ENCODE measurements around the gene REXO5. TPM values are rescaled to one million over a fixed set of nuclear protein-coding genes. Genes with fewer than 3 reads are reported as not detected.

Gene REXO5
- total and polyA plus RNA-seq, 2 of the 13 experiments (the other 11 are each of a cell fraction or from before 2014, with no cell fraction given), result 5.9 to 13.1 TPM

GRCh38 chr16:20763461-20764232 is 42.7 kb upstream of the REXO5 start, which contains the start of gene ACSM3 (continued):
- TF ChIP-seq ARID4A (CRISPR knock-in tag; IDR thresholded peaks at IDR 0.05; ENCODE audit: borderline replicate concordance) (peak; percentile 61; the same call in 1 of the 2 replicates), IRF1 (CRISPR knock-in tag; IDR thresholded peaks at IDR 0.05; ENCODE audit: low read depth) (no peak), ZNF580 (CRISPR knock-in tag; IDR thresholded peaks at IDR 0.05; ENCODE audit: borderline replicate concordance, low read depth) (no peak), HNF1B (CRISPR knock-in tag; IDR thresholded peaks at IDR 0.05) (peak; percentile 87), SKIL (CRISPR knock-in tag; IDR thresholded peaks at IDR 0.05; ENCODE audit: borderline replicate concordance) (no peak), JUN (CRISPR knock-in tag; IDR thresholded peaks at IDR 0.05) (no peak), NFYC (CRISPR knock-in tag; IDR thresholded peaks at IDR 0.05) (peak; percentile 60), ZNF879 (CRISPR knock-in tag; IDR thresholded peaks at IDR 0.05) (no peak), ZNF24 (IDR thresholded peaks at IDR 0.05) (no peak), ZUFSP (CRISPR knock-in tag; IDR thresholded peaks at IDR 0.05; ENCODE audit: borderline replicate concordance) (no peak), ZNF10 (CRISPR knock-in tag; IDR thresholded peaks at IDR 0.05; ENCODE audit: borderline replicate concordance, low read depth) (no peak), FOXO1 (CRISPR knock-in tag; IDR thresholded peaks at IDR 0.05) (no peak)

All from HepG2 (cell line).